Islet of Langerhans (tissue), 1 donor: Measurements from ENCODE around the gene TSPAN33.

Experiments used
- FAIRE-seq: peaks from one replicate; lab custom pipeline; 2011; peaks lifted over from hg19 to GRCh38; lab: Jason Lieb, UNC

The TSPAN33 gene

GRCh38 chr7:129136887-129137642 lies 7.4 kb upstream of the TSPAN33 start:
- no peak for FAIRE-seq

- FAIRE-seq: no peak
These were observed 798 bp upstream of the TSPAN33 start for GRCh38 chr7:129143724-129144094.

DNA sequence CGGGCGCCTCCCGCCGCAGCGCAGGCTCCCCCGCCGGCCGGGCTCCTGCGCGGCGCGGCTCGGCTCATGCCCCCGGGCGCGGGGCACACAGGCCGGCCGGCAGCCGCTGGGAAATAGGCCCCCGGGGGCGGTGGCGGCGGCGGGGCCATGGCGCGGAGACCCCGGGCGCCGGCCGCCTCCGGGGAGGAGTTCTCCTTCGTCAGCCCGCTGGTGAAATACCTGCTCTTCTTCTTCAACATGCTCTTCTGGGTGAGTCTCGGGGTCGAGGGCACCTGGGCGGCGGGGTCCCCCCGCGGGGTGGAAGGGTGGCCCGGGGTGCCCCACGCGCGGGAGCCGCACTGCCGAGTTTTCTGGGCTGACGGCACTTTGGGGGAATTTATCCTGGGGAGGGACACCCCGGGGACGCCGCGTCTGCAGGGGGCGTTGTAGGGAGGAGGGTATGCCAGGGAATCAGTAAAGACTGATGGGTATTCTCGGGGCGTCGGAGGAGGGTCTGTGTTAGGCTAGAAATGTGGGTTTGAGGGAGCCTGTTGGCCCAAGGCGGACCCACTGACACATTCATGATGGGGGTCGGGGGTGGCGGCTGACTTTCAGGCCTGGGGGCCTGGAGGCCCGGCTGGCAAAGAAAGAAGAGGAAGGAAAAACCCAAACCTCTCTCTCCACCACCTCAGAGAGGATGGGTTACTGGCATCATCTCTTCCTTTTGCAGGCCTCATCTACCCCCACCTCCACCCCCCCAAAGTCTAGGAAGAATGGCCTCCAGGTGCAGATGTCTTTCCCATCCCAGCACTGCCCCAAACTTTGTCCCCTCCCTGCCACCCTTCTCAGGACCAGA lies 544 bp downstream of the TSPAN33 start:
- no peak for FAIRE-seq

DNA sequence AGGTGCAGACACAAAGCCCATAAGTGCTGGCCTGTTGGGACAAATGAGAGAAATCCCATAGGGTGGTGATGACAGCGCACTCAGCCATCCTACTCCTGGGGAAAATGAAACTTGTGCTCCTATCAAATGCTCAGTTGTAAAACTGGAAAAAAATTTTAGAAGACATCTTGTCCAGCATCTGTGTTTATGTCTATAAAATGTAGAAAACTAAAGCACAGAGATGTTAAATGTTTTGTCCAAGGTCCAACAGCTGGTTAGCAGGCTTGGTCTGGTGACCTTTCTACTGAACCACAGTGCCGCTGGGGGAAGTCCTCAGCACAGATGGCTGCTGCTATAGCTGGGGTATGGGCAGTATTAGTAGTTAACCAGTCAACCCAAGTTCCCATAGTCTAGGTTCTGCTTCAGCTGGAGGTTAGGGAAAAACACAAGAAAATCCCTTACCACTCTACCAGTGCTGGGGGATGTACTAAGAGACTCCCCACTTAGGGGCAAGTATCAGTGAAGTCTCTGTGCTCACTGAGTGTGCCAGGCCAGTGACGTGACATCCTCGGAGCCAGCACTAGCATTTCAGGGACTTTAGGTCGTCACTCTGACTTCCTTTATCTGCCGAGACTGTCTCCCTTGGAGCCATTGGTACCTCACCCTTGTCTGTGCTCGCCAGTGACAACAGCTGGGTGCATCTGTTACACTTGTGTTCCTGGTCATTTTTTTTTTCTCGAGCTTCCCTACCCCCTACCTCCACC lies 1.9 kb downstream of the TSPAN33 start:
- FAIRE-seq: no peak

DNA sequence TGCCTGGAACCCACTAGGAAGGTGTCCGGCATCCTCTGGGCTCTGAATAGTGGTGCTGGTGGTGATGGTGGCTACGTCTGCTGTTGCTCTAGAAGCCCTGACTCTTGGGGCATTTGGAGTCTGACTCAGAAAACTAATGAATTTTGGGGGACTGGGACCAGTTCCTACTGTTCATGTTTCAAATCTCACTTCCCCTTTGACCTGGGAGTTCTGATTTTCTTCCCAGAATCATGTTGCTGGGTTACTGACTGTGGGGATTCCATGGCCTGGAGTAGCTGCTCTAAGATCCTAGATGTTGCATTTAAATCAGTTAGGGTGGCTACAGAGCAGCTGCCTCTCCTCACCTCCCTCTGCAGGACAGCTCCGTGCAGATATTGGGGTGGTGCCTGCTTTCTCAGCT lies 3.2 kb downstream of the TSPAN33 start:
- no peak for FAIRE-seq

- no peak for FAIRE-seq
These were observed 5.0 kb downstream of the TSPAN33 start for GRCh38 chr7:129149511-129149910.

DNA sequence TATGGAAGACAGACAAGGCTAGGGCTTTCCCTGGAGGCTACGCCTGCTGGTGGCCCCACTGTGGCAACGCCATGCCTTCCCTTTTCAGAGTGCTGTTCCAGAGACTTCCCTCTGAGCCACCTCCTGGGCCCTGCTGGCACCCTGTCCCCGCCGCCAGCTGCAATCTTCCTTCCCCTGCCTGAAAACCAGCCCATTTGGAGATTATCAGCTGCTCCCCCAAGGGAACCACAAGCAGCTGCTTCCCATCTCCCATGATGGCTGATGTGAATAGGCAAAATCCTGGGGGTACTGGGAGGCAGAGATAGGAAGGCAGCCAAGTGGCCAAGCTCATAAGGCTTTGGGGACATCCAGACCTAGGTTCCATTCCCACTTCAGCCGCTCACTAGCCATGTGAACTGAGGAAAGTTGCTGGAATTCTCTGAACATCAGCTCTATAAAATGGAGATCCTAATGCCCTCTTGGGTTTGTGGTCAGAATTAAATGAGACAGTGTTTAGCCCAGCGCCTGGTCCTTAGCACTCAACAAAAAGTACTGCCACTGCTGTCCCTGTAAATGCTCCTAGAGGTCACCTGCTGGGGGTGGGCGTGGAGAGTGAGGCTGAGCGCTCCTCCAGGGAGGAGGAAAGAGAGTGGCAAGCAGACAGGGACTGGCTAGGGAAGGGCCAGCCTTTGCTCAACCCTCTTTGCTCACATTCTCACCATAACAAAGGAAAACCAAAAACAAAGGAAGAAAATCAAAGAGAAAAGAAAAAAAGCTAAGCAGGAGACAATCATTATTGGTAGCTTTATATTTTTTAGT lies 5.9 kb downstream of the TSPAN33 start:
- no peak for FAIRE-seq

- FAIRE-seq: no peak
These were observed 13.1 kb downstream of the TSPAN33 start for GRCh38 chr7:129157651-129158050.

GRCh38 chr7:129159539-129159938 lies 15.0 kb downstream of the TSPAN33 start:
- no peak for FAIRE-seq

DNA sequence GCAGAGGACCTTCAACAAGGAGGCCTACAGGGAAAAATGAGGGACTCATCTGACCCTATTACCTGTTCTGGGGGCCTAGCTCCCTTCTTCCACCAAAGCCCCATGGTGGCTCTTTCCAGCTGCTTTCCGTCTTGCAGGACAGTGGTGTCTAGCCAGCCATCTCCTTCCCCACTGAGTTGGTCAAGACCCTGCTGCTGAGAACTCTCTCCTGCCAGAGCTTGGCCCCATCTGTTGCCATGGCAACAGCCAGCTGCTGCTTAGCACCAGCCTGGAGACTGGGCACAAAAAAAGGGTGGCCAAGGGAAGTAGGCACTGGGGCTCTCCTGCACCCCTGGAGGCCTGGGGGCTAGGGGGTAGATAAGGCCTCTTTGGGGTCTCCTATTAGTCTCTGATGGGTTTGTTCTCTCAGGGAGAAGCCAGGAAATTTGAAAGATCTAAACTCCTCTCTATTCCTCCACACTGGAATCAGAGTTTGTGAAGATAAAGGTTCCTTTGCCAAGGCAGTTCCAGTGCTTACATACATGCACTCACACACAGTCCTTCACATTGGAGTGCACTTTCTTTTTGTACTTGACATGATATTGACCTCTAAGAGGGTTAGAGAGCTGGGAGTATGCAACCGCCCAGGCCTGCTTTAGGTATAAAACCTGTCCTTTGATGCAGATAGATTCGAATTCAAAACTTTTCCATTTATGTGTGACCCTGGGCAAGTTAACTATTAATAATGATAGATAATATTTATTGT lies 15.8 kb downstream of the TSPAN33 start:
- no peak for FAIRE-seq

DNA sequence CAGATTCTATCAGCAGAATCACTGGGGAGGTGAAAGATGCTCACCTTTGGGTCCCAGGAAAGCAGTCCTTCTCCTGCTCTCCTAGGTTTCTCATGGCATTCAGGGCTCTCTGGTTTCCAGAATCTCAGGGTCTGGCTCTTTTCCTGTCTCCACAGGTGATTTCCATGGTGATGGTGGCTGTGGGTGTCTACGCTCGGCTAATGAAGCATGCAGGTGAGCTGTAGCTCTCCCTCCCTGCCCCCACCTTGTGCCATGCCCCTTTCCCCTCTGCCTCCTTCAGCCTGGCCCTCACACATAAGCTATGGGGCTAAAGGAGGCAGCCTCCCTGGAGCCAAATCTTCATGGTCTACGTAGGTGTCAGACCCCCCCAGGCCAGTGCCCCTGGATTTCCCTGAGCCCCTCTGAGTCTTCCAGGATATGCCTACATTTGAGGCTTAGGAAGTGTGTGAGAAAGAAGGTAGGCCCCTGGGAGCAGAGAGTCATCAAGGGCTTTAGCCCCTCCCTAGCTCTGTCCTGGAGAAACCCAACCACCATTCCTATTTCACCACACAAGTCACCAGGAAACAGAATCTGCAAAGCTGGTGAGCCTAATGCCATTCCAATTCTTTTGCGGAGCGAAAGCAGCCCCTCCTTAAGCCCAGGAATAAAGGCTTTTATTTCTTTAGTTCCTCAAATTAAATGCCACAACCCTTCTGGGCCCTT lies 17.2 kb downstream of the TSPAN33 start:
- no peak for FAIRE-seq

DNA sequence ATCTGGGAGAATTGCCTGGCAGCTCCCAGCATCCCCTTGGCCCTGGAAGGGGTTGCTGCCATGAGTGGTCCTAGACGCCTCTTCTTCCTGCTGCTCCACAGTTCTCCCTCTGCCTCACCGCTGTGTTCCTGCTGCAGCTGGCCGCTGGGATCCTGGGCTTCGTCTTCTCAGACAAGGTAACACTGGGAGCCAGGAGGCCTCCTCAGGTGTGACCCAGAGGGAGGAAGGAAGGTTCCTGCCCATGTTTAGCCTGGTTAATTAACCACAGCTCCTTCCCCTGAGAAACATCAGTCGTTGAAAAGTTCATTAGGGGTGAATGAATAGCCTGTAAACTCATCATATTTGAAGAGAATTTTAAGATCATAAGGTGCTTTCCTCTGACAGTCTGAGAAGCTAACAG lies 18.2 kb downstream of the TSPAN33 start:
- FAIRE-seq: no peak

- no peak for FAIRE-seq
These were observed 19.5 kb downstream of the TSPAN33 start for GRCh38 chr7:129163875-129164544.

GRCh38 chr7:129166745-129167144 lies 22.2 kb downstream of the TSPAN33 start:
- no peak for FAIRE-seq

GRCh38 chr7:129167817-129168216 lies 23.3 kb downstream of the TSPAN33 start:
- FAIRE-seq: no peak

GRCh38 chr7:129168231-129169021 lies 23.9 kb downstream of the TSPAN33 start:
- FAIRE-seq: no peak

GRCh38 chr7:129169171-129169671 lies 24.7 kb downstream of the TSPAN33 start:
- no peak for FAIRE-seq

GRCh38 chr7:129169686-129170440 lies 25.4 kb downstream of the TSPAN33 start:
- no peak for FAIRE-seq
